Ishikawa (cell line): Measurements from ENCODE around the gene NTNG2.

Experiments used
- CEBPB ChIP-seq: IDR thresholded peaks from 2 replicates; pipeline ENCODE4 v1.6.1; 2012
- CREB1 ChIP-seq: IDR thresholded peaks from 2 replicates; pipeline ENCODE4 v1.6.1; 2012; ENCODE audit warnings: low read depth
- EGR1 ChIP-seq: IDR thresholded peaks from 2 replicates; pipeline ENCODE4 v1.6.1; 2012
- EP300 ChIP-seq: IDR thresholded peaks from 2 replicates; pipeline ENCODE4 v1.6.1; 2012; ENCODE audit warnings: borderline replicate concordance
- FOXM1 ChIP-seq: IDR thresholded peaks from 2 replicates; pipeline ENCODE4 v1.6.1; 2012; ENCODE audit warnings: low read depth, borderline replicate concordance
- MAX ChIP-seq: IDR thresholded peaks from 2 replicates; pipeline ENCODE4 v1.6.1; 2012
- NFIC ChIP-seq: IDR thresholded peaks from 2 replicates; pipeline ENCODE4 v1.6.1; 2012
- RAD21 ChIP-seq: IDR thresholded peaks from 2 replicates; pipeline ENCODE4 v1.6.1; 2012; ENCODE audit warnings: low read depth
- REST ChIP-seq: IDR thresholded peaks from 2 replicates; pipeline ENCODE4 v1.6.1; 2012; ENCODE audit warnings: low read depth, mild to moderate bottlenecking
- TEAD4 ChIP-seq: IDR thresholded peaks from 2 replicates; pipeline ENCODE4 v1.6.1; 2012
- YY1 ChIP-seq: IDR thresholded peaks from 2 replicates; pipeline ENCODE4 v1.6.1; 2012; ENCODE audit warnings: low read depth

- TF ChIP-seq RAD21 (no peak), TEAD4 (no peak), MAX (no peak), REST (no peak), YY1 (no peak), CEBPB (no peak), CREB1 (no peak), EGR1 (no peak), NFIC (no peak), FOXM1 (no peak), EP300 (no peak)
Measured at GRCh38 chr9:132207215-132207614, 45.4 kb downstream of the NTNG2 start.
